Myometrial cell (primary cell): Measurements from ENCODE around the gene GAD2. TPM values are rescaled to one million over a fixed set of nuclear protein-coding genes. Genes with fewer than 3 reads are reported as not detected.

ENCODE experiments used
- total RNA-seq: library from RNA; depleted of rRNA; stranded (reverse); fragments of >200 nt; gene quantifications from 2 replicates; pipeline ENCODE4 v1.2.3, GENCODE V29; 2015

The GAD2 gene
- total RNA-seq: not detected in 2 replicates

GRCh38 chr10:26216585-26217395, at the start of gene GAD2:
Gene GAD2, plus strand, starts transcription at chr10:26216774. Its CDS starts 36 bp downstream, at chr10:26216810.

Other genes with a start within 250 kb of the GAD2 start
- not detected in 2 replicates for gene APBB1IP, start 221.6 kb downstream of the GAD2 start, total RNA-seq